ENCODE measurements around the gene COL11A2. TPM values are rescaled to one million over a fixed set of nuclear protein-coding genes. Genes with fewer than 3 reads are reported as not detected.

COL11A2 gene
- total and polyA plus RNA-seq, 2 of the 13 experiments (the other 11 are each of a cell fraction or from before 2014, with no cell fraction given) = 0.55 TPM

DNA sequence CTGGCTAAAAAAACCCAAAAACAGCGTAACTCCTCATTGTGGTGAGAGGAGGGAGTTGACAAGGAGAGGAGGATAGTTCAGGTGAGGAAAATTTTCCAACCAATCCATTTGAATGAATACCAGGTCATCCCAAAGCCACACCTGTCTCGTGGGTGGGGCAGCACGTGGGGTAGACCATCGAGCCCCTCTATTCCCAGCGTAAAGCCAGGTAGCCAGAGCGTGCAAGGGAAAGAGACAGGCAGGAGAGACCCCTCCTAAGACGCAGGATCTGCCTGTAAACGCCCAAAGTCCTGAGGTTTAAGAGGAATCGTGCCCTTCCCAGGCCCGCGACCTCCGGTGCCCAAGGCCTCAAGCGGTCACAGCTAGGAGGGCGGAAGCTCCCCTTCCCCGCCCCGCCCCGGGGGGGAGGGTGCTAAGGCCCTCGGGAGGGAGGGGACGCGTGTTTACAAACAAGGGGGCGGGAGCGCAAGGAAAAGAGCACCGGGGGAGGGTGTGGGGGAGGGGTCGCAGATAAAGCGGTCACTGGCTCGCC is 7.5 kb upstream of the COL11A2 start (continued):
- TF ChIP-seq ZNF781 (CRISPR knock-in tag; IDR thresholded peaks at IDR 0.05; ENCODE audit: borderline replicate concordance, not compliant biosample characterization) (no peak), MED1 (CRISPR knock-in tag; IDR thresholded peaks at IDR 0.05) (no peak), MAX (IDR thresholded peaks at IDR 0.05) (no peak), PITX1 (CRISPR knock-in tag; IDR thresholded peaks at IDR 0.05) (no peak), AGO2 (optimal IDR thresholded peaks at IDR 0.05; ENCODE audit: low read depth, low read length) (no peak), ZNF446 (CRISPR knock-in tag; IDR thresholded peaks at IDR 0.05) (no peak), ZNF780A (CRISPR knock-in tag; IDR thresholded peaks at IDR 0.05) (peak; percentile 75; the same call in 1 of the 2 replicates), ZNF30 (CRISPR knock-in tag; IDR thresholded peaks at IDR 0.05) (0 out of 2 replicates have a peak, but pooled peaks have one; percentile 60), STAG1 (CRISPR knock-in tag; IDR thresholded peaks at IDR 0.05) (no peak), STAT5B (CRISPR knock-in tag; IDR thresholded peaks at IDR 0.05) (no peak), IRF1 (CRISPR knock-in tag; IDR thresholded peaks at IDR 0.05; ENCODE audit: low read depth) (0 out of 2 replicates have a peak, but pooled peaks have one; percentile 6), MED13 (CRISPR knock-in tag; IDR thresholded peaks at IDR 0.05) (no peak), ZIK1 (CRISPR knock-in tag; IDR thresholded peaks at IDR 0.05; ENCODE audit: borderline replicate concordance, low read depth) (peak; percentile 26; the same call in 1 of the 2 replicates), BORCS8-MEF2B (CRISPR knock-in tag; IDR thresholded peaks at IDR 0.05) (no peak), ZNF598 (CRISPR knock-in tag; IDR thresholded peaks at IDR 0.05; ENCODE audit: borderline replicate concordance) (peak; percentile 62; the same call in 1 of the 2 replicates), FOXA3 (CRISPR knock-in tag; IDR thresholded peaks at IDR 0.05) (peak; percentile 92), ZNF24 (IDR thresholded peaks at IDR 0.05) (no peak), ARID2 (CRISPR knock-in tag; IDR thresholded peaks at IDR 0.05; ENCODE audit: borderline replicate concordance) (no peak), THYN1 (CRISPR knock-in tag; IDR thresholded peaks at IDR 0.05; ENCODE audit: borderline replicate concordance, low read depth) (no peak), RBFOX2 (IDR thresholded peaks at IDR 0.05; ENCODE audit: low read depth, low read length) (no peak), NAIF1 (CRISPR knock-in tag; IDR thresholded peaks at IDR 0.05; ENCODE audit: borderline replicate concordance) (no peak; the same call in 1 of the 2 replicates), ZNF816 (CRISPR knock-in tag; IDR thresholded peaks at IDR 0.05; ENCODE audit: borderline replicate concordance) (no peak), PHF20 (CRISPR knock-in tag; IDR thresholded peaks at IDR 0.05) (no peak), ZNF510 (CRISPR knock-in tag; IDR thresholded peaks at IDR 0.05; ENCODE audit: low read depth) (no peak), MLX (CRISPR knock-in tag; IDR thresholded peaks at IDR 0.05) (peak; percentile 33; the same call in 1 of the 2 replicates)
- TF ChIP-seq, protein P1, sequence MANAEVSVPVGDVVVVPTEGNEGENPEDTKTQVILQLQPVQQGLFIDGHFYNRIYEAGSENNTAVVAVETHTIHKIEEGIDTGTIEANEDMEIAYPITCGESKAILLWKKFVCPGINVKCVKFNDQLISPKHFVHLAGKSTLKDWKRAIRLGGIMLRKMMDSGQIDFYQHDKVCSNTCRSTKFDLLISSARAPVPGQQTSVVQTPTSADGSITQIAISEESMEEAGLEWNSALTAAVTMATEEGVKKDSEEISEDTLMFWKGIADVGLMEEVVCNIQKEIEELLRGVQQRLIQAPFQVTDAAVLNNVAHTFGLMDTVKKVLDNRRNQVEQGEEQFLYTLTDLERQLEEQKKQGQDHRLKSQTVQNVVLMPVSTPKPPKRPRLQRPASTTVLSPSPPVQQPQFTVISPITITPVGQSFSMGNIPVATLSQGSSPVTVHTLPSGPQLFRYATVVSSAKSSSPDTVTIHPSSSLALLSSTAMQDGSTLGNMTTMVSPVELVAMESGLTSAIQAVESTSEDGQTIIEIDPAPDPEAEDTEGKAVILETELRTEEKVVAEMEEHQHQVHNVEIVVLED (CRISPR knock-in tag; IDR thresholded peaks at IDR 0.05; ENCODE audit: borderline replicate concordance) = no peak; the same call in 1 of the 2 replicates
- TF ChIP-seq, protein P2, sequence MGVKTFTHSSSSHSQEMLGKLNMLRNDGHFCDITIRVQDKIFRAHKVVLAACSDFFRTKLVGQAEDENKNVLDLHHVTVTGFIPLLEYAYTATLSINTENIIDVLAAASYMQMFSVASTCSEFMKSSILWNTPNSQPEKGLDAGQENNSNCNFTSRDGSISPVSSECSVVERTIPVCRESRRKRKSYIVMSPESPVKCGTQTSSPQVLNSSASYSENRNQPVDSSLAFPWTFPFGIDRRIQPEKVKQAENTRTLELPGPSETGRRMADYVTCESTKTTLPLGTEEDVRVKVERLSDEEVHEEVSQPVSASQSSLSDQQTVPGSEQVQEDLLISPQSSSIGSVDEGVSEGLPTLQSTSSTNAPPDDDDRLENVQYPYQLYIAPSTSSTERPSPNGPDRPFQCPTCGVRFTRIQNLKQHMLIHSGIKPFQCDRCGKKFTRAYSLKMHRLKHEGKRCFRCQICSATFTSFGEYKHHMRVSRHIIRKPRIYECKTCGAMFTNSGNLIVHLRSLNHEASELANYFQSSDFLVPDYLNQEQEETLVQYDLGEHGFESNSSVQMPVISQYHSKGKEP (CRISPR knock-in tag; IDR thresholded peaks at IDR 0.05) = no peak
